HepG2 (cell line): ENCODE data around the gene MEIOB. TPM values are rescaled to one million over a fixed set of nuclear protein-coding genes. Genes with fewer than 3 reads are reported as not detected.

Source experiments
- ATAC-seq: fragments of 200-7000 bp; cut with Tn5 transposase; 3 replicates; pipeline ENCODE4 v1.9.1; 2020; ENCODE audit warnings: mild to moderate bottlenecking, moderate library complexity
- BruUV-seq: library from RNA; stranded (reverse); fragments of 400-500 nt; replicated peaks from 2 replicates; lab custom pipeline; 2021; lab: Mats Ljungman, UMichigan
- CTCF ChIA-PET: fragments of 300-600 bp; formaldehyde crosslinking; extraction: SDS; loops from one replicate; lab custom pipeline; 2021; ENCODE audit warnings: low total read pairs, inconsistent platforms, low intra/inter-chr PET ratio; lab: Yijun Ruan, JAX
- POLR2A ChIA-PET: fragments of 350-600 bp; sonication (Branson Sonifier 250); formaldehyde crosslinking; loops from one replicate; lab custom pipeline; 2020; ENCODE audit warnings: antibody characterized with exemption, inconsistent platforms; lab: Yijun Ruan, JAX
- DNase-seq: peaks from one replicate; pipeline ENCODE4 v3.0.0-alpha.2; 2015; ENCODE audit warnings: low spot score
- FAIRE-seq: peaks from 3 replicates; lab custom pipeline; 2011; peaks lifted over from hg19 to GRCh38; lab: Jason Lieb, UNC
- H2AFZ ChIP-seq: one replicate; pipeline ENCODE4 v1.6.1; 2011; ENCODE audit warnings: low read length, inconsistent platforms
- H3K27ac ChIP-seq: fragments of 300-600 bp; 3 replicates; pipeline ENCODE4 v1.8.0; 2011; ENCODE audit warnings: mixed run types, mild to moderate bottlenecking, mixed read lengths, low read length, inconsistent platforms; ENCODE audit not compliant: insufficient read depth; ENCODE audit errors: extremely low read length
- H3K27me3 ChIP-seq, 2 experiments: fragments of 200-600 bp in 1 of 2; 2 replicates in 1 of 2; 3 replicates in 1 of 2; pipeline versions ENCODE4 v1.6.0 to v1.8.0; 2011; ENCODE audit warnings: low read length in 2 of 2, mild to moderate bottlenecking in 2 of 2, moderate library complexity in 2 of 2, inconsistent platforms in 1 of 2; ENCODE audit not compliant: insufficient read depth in 2 of 2, control insufficient read depth in 1 of 2
- H3K36me3 ChIP-seq, 2 experiments: fragments of 200-600 bp in 1 of 2; replicated peaks in 1 of 2; 2 replicates in 1 of 2; 3 replicates in 1 of 2; pipeline versions ENCODE4 v1.5.1 to v1.8.0; 2011; ENCODE audit warnings: low read length in 2 of 2, inconsistent platforms in 1 of 2; ENCODE audit not compliant: insufficient read depth in 2 of 2, control insufficient read depth in 1 of 2
- H3K4me1 ChIP-seq: 2 replicates; pipeline ENCODE4 v1.5.1; 2012; ENCODE audit warnings: low read length, inconsistent platforms; ENCODE audit not compliant: insufficient read depth
- H3K4me2 ChIP-seq: 2 replicates; pipeline ENCODE4 v1.6.0; 2011; ENCODE audit warnings: low read depth, low read length, inconsistent platforms
- H3K4me3 ChIP-seq, 3 experiments: fragments of 200-600 bp in 1 of 3; sonication (generic), shearing (Covaris generic) in 1 of 3; replicated peaks in 1 of 3; 2 replicates each; pipeline ENCODE4 v1.5.1; 2011 to 2016; ENCODE audit warnings: low read length in 3 of 3, inconsistent platforms in 2 of 3, low read depth in 2 of 3, mild to moderate bottlenecking in 2 of 3, control low read depth in 1 of 3, mixed read lengths in 1 of 3; ENCODE audit not compliant: insufficient read depth in 1 of 3
- H3K79me2 ChIP-seq: one replicate; pipeline ENCODE4 v1.6.1; 2011; ENCODE audit warnings: low read length, inconsistent platforms; ENCODE audit not compliant: insufficient read depth
- H3K9ac ChIP-seq: 2 replicates; pipeline ENCODE4 v1.6.0; 2011; ENCODE audit warnings: mild to moderate bottlenecking, low read depth, low read length, inconsistent platforms; ENCODE audit not compliant: insufficient read depth
- H3K9me3 ChIP-seq: 2 replicates; pipeline ENCODE4 v1.5.1; 2012; ENCODE audit warnings: mild to moderate bottlenecking, low read length
- H4K20me1 ChIP-seq: 2 replicates; pipeline ENCODE4 v1.6.0; 2011; ENCODE audit warnings: inconsistent platforms, mild to moderate bottlenecking, low read length, moderate library complexity; ENCODE audit not compliant: insufficient read depth
- ARID2 ChIP-seq: sonication (generic); formaldehyde crosslinking; IDR thresholded peaks from 2 replicates; pipeline ENCODE4 v1.8.1; 2022; ENCODE audit warnings: mild to moderate bottlenecking, missing genetic modification reagents, borderline replicate concordance
- BHLHE40 ChIP-seq: IDR thresholded peaks from 2 replicates; pipeline ENCODE4 v1.6.1; 2011; ENCODE audit warnings: low read length, improper control_type of control experiment
- EHMT2 ChIP-seq: fragments of 200-600 bp; sonication (generic); IDR thresholded peaks from 2 replicates; pipeline ENCODE4 v1.7.0; 2017; ENCODE audit warnings: antibody characterized with exemption, low read depth, low read length, borderline replicate concordance
- FOXA3 ChIP-seq: IDR thresholded peaks from 2 replicates; pipeline ENCODE4 v1.6.1; 2016; ENCODE audit warnings: missing genetic modification reagents, missing compliant biosample characterization
- GABPA ChIP-seq, 2 experiments: IDR thresholded peaks; 2 replicates each; pipeline ENCODE4 v1.6.1; 2011 to 2016; ENCODE audit warnings: low read depth in 2 of 2, low read length in 1 of 2, missing biosample characterization in 1 of 2, missing genetic modification characterization in 1 of 2
- GPBP1L1 ChIP-seq: sonication (generic); formaldehyde crosslinking; IDR thresholded peaks from 2 replicates; pipeline ENCODE4 v1.5.0; 2020; ENCODE audit warnings: mild to moderate bottlenecking, missing genetic modification reagents
- ONECUT2 ChIP-seq: sonication (generic); formaldehyde crosslinking; IDR thresholded peaks from 2 replicates; pipeline ENCODE4 v1.4.0; 2020; ENCODE audit warnings: missing genetic modification reagents
- RAD51 ChIP-seq: fragments of 450-650 bp; IDR thresholded peaks from 2 replicates; pipeline ENCODE4 v1.6.1; 2016; ENCODE audit warnings: borderline replicate concordance
- SMAD9 ChIP-seq: sonication (generic); formaldehyde crosslinking; IDR thresholded peaks from 2 replicates; pipeline ENCODE4 v1.5.1; 2020; ENCODE audit warnings: mild to moderate bottlenecking, missing genetic modification reagents
- SOX13 ChIP-seq, 3 experiments: fragments of 450-650 bp in 1 of 3; sonication (generic) in 1 of 3; formaldehyde crosslinking in 1 of 3; IDR thresholded peaks in 2 of 3; conservative IDR thresholded peaks in 1 of 3; 2 replicates each; pipeline versions ENCODE4 v1.5.0 to v1.6.1; 2016 to 2020; ENCODE audit warnings: antibody characterized with exemption in 1 of 3, mild to moderate bottlenecking in 1 of 3, missing compliant biosample characterization in 1 of 3, missing genetic modification reagents in 1 of 3, moderate library complexity in 1 of 3
- SOX6 ChIP-seq, 2 experiments: fragments of 450-650 bp in 1 of 2; sonication (generic) in 1 of 2; formaldehyde crosslinking in 1 of 2; IDR thresholded peaks; 2 replicates each; pipeline versions ENCODE4 v1.4.0 to v1.6.1; 2017 to 2020; ENCODE audit warnings: antibody characterized with exemption in 1 of 2, mild to moderate bottlenecking in 1 of 2, missing genetic modification reagents in 1 of 2
- SPEN ChIP-seq: sonication (generic); formaldehyde crosslinking; IDR thresholded peaks from 2 replicates; pipeline ENCODE4 v1.5.1; 2020; ENCODE audit warnings: low read depth, mild to moderate bottlenecking, missing genetic modification reagents
- ZBTB37 ChIP-seq: sonication (generic); formaldehyde crosslinking; IDR thresholded peaks from 2 replicates; pipeline ENCODE4 v1.4.0; 2020; ENCODE audit warnings: mild to moderate bottlenecking, missing genetic modification reagents
- ZNF616 ChIP-seq: sonication (generic); formaldehyde crosslinking; IDR thresholded peaks from 2 replicates; pipeline ENCODE4 v1.5.0; 2020; ENCODE audit warnings: low read depth, mild to moderate bottlenecking, missing genetic modification reagents
- ZNF878 ChIP-seq: sonication (generic); formaldehyde crosslinking; IDR thresholded peaks from 2 replicates; pipeline ENCODE4 v1.8.1; 2023; ENCODE audit warnings: mild to moderate bottlenecking, missing genetic modification reagents, moderate library complexity
- WGBS: methylation state at CpG from one replicate; pipeline ENCODE4 v1.1.6; 2017; ENCODE audit warnings: low lambda C conversion rate; 5-methylcytosine and 5-hydroxymethylcytosine counted together
- in situ Hi-C: cut with HindIII; loops from 2 replicates; pipeline ENCODE4 v1.10.0; 2017; ENCODE audit warnings: low pct_unique_long_range_greater_than_20kb; ENCODE audit not compliant: extremely low pct_ligation_motif_present
- intact Hi-C: fragments of 100-400 bp; cut with micrococcal nuclease; formaldehyde crosslinking; loops from one replicate; pipeline ENCODE4 v1.10.0; 2022; ENCODE audit not compliant: unreplicated experiment
- polyA plus RNA-seq, 8 experiments: library from polyadenylated mRNA; depleted of rRNA in 3 of 8; stranded (reverse) in 7 of 8; unstranded in 1 of 8; fragments of >200 nt; fragmentation: Illumina TruSeq in 4 of 8; extraction: Trizol in 4 of 8; gene quantifications; 2 replicates each; pipeline versions ENCODE4 v1.2.1 to v1.2.3, GENCODE V29; 2011 to 2016; ENCODE audit warnings: low read depth in 4 of 8, missing spikeins in 1 of 8, mixed read lengths in 1 of 8; ENCODE audit not compliant: insufficient read depth in 1 of 8
- total RNA-seq, 5 experiments: library from RNA; depleted of rRNA; stranded (reverse); fragments of >200 nt; fragmentation: Illumina TruSeq; extraction: Trizol; gene quantifications; 2 replicates each; pipeline ENCODE4 v1.2.3, GENCODE V29; 2016; ENCODE audit warnings: low read depth in 1 of 5

The MEIOB gene
- total and polyA plus RNA-seq, 2 of the 13 experiments (the other 11 are each of a cell fraction or from before 2014, with no cell fraction given), result 0.17 TPM; not detected in 1

DNA sequence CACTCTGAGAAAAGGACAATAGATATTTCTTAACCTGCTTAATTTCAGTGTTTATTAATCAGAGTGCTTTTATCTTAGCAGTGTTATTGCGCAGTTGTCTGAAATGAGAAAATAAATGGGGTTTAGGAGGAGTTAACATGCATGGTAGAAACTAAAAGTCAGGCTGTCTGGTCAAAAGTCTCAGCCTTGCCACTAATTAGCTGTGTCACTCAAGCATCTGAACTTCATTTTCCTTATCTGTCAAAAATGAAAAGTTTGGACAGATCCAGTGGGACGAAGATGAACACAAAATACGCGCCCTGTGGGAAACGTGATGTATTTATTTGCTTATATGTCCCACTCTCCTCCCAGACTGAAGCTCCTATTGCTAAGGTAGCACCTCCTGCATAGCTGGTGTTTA is 6.3 kb upstream of the MEIOB start:
- H3K4me3 ChIP-seq, result no peak overlapping the region
- in situ Hi-C loops, result no loop called here
- H3K4me1 ChIP-seq, result peaks cover 23% of the 10 kb centered on the region
- H3K9ac ChIP-seq, result no peak overlapping the region
- no peak overlapping the region for H3K27ac ChIP-seq
- DNase-seq (no peak), FAIRE-seq (no peak), ATAC-seq (no peak)
- no peak for TF ChIP-seq ZNF616
- no peak for TF ChIP-seq ZNF878 (CRISPR knock-in tag)
- TF ChIP-seq EHMT2, result no peak
- no peak for TF ChIP-seq SMAD9 (CRISPR knock-in tag)
- no peak for TF ChIP-seq GABPA (IDR thresholded peaks at IDR 0.05; ENCODE audit: low read depth, low read length)
- no peak for TF ChIP-seq GABPA (CRISPR knock-in tag; IDR thresholded peaks at IDR 0.05; ENCODE audit: low read depth)
- TF ChIP-seq RAD51, result no peak
- whole genome bisulfite sequencing, result 10% methylated on average over 5 of the region's 5 CpGs
- CTCF ChIA-PET, result no interaction called here
- POLR2A ChIA-PET, result interaction anchor here (1.2 kb wide), 1 partner anchor 87 kb away, joined by 5 read pairs; the partner anchor contains the start of gene RPS2
- no peak overlapping the region for H2AFZ ChIP-seq
- no peak overlapping the region for H3K4me2 ChIP-seq
- no TSS peak for BruUV-seq
- H3K27me3 ChIP-seq, result peaks cover 1 to 8% of the 10 kb centered on the region in 2 experiments; a peak in 4 of 5 replicates
- no peaks in the 10 kb centered on the region for H3K36me3 ChIP-seq
- no peaks in the 10 kb centered on the region for H3K9me3 ChIP-seq
- no peaks in the 10 kb centered on the region for H3K79me2 ChIP-seq
- intact Hi-C loops, result no loop called here
- no peaks in the 10 kb centered on the region for H4K20me1 ChIP-seq

- DNase-seq, result no peak
- TF ChIP-seq SOX6 (IDR thresholded peaks at IDR 0.05) (no peak), SOX6 (CRISPR knock-in tag; IDR thresholded peaks at IDR 0.05) (peak; percentile 36; the same call in 1 of the 2 replicates), SPEN (CRISPR knock-in tag) (no peak), GPBP1L1 (CRISPR knock-in tag) (no peak), ONECUT2 (CRISPR knock-in tag) (no peak), SOX13 (IDR thresholded peaks at IDR 0.05) (no peak), SOX13 (CRISPR knock-in tag; conservative IDR thresholded peaks at IDR 0.05 in 1 of 2, IDR thresholded peaks at IDR 0.05 in 1 of 2) (peak in 1 of 2 experiments; percentile 14; a peak in 1 of 4 replicates), ARID2 (CRISPR knock-in tag) (no peak), FOXA3 (CRISPR knock-in tag) (0 out of 2 replicates have a peak, but pooled peaks have one; percentile 14), ZBTB37 (CRISPR knock-in tag) (no peak), ZNF616 (no peak), BHLHE40 (0 out of 2 replicates have a peak, but pooled peaks have one; percentile 16)
- WGBS, result 8% methylated on average over 11 of the region's 11 CpGs
- H3K9ac ChIP-seq, result no peak overlapping the region
- H3K4me1 ChIP-seq, result peaks cover 23% of the 10 kb centered on the region
- ChIA-PET POLR2A (no interaction called here), CTCF (no interaction called here)
- ATAC-seq, result no peak
- no TSS peak for BruUV-seq
- H3K4me2 ChIP-seq, result no peak overlapping the region; the same call in 1 of the 2 replicates
- H3K27ac ChIP-seq, result no peak overlapping the region
- H3K4me3 ChIP-seq, result no peak overlapping the region
- intact Hi-C loops (no loop called here), in situ Hi-C loops (no loop called here)
- no peaks in the 10 kb centered on the region for H3K9me3 ChIP-seq
- FAIRE-seq, result no peak
- no peak overlapping the region for H2AFZ ChIP-seq
- peaks cover 1 to 8% of the 10 kb centered on the region in 2 experiments; a peak in 4 of 5 replicates for H3K27me3 ChIP-seq
- H4K20me1 ChIP-seq, result no peaks in the 10 kb centered on the region
- H3K36me3 ChIP-seq, result no peaks in the 10 kb centered on the region
- H3K79me2 ChIP-seq, result no peaks in the 10 kb centered on the region
Observed at GRCh38 chr16:1877804-1878203, 5.8 kb upstream of the MEIOB start.
